Measurements from ENCODE around the gene STAMBP.
"Not testable (repeated sequence)": the region's sequence is repeated elsewhere in the genome, so short reads cannot be mapped to it uniquely, and the experiment has no call there.

Gene STAMBP

DNA sequence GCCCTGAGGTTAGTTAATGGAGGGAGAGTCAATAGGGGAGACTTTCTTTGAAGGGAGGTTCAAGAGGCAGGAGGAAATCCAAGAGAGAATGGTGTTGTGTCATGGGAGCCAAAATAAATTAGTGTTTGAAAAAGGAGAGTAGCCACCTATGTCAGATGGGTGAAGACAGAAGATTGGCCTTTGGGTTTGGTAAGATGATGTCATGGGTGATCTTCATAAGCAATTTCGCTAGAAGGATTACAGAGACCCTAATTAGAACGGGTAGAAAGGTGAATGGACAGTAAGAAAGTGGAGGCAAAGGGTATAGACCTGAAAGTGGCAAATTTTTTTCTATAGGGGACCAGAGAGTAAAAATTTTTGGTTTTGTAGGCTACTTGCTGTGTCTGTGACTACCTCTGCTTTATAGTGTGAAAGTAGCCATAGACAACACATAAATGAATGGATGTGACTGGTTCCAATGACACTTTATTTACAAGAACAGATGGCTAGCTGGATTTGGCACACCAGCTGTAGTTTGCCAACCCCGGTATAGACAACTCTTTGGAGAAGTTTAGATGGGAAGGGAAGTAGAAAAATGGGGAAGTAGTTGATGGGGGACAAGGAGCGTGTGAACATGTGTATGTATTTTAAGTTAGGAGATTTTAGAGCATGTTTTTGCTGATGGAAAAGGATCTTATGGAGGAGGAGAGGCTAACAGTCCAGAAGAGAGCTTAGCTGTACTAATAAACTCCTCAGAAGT, 9.3 kb downstream of the STAMBP start:
- FAIRE-seq = no peak

DNA sequence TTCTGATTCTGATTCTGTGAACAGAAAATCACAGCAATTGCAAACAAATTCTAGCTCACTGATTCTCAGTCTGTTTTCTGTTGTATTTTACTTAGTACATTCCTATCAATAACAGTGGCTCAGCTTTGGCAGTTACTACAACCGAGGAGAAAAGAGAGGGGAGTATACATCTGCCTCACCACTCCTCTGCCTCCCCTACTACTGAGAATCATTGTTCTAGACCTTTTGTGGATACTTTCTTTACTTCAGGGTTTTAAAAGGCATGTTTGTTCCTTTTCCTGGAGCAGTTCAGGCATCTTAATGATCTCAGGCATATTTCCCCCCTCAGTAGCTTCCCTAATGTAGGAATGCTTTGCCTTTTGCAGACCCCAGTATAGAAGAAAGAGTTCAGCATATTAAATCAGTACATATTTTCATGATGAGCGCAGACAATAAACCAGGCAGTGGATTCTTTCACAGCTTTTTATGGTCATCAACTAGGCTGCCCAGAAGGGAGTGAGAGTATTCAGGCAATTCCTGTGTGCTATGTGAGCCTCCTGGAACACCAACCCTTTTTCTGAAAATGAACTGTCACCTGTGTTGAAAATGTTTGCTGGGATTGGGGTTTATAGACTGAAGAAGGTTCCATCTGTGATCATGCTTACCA, 10.3 kb downstream of the STAMBP start:
- no peak for FAIRE-seq

- no peak for FAIRE-seq
Observed at GRCh38 chr2:73839653-73840411, 11.1 kb downstream of the STAMBP start.

GRCh38 chr2:73841912-73842738, 13.4 kb downstream of the STAMBP start:
- FAIRE-seq = no peak

- FAIRE-seq = no peak
Observed at GRCh38 chr2:73842739-73843019, 13.9 kb downstream of the STAMBP start.

DNA sequence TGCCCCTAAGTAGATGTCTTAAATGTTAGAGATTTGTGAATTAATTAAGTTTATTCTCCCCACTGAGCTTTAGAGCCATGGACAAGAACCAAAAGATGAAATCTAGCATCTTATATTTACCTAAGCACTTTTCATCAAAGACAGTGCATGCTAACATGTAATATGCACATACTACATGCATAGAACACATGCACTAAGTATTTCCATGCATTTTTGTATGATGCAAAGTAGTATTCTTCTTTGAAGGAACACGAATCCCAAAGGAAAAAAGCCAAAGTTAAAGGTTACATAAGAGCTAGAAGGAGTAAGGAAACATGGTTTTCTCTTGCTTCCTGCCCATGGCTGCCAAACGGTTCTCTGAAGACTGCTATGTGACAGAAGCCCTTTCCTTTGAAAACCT, 15.3 kb downstream of the STAMBP start:
- FAIRE-seq = no peak

- no peak for FAIRE-seq
Observed at GRCh38 chr2:73850009-73850408, 21.2 kb downstream of the STAMBP start.

- FAIRE-seq = no peak
Observed at GRCh38 chr2:73851274-73851673, 22.5 kb downstream of the STAMBP start.

DNA sequence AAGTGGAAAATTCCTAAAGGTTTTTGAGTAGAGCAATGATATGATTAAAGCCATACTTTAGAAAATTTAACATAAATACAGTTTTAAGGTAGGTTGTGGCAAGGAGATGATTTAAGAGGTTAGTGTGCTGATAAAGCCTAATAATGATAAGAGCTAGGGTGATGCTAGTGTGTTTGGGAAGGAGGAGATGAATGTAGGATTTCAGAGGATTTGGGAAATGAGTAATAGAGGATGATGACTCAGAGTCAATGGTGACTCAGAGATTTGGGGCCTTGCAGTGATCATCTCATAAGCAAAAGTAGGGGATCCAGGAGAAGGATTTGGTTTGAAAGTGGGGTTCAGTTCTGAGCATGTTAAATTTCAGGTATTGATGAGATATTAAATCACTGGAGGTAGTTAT, 23.3 kb downstream of the STAMBP start:
- FAIRE-seq = no peak

DNA sequence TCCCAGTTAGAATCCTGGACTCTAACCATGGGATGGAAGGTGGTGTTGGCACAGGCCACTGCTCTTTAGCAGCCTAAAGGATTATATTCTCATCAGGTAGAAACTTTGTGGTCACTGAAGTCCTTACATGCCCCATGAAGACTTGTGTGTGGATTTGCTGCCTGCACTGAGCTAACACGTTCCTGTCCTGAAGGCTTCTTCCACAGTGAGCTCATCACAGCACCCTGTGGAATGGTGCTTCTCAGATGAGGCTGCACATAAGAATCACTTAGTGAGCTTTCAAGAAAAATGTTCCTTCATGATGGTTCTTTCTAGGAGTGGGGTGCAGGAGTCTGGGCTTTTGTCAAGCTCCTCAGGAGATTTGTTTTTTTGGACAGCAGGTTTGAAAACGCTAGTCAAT, 26.8 kb downstream of the STAMBP start:
- no peak for FAIRE-seq

DNA sequence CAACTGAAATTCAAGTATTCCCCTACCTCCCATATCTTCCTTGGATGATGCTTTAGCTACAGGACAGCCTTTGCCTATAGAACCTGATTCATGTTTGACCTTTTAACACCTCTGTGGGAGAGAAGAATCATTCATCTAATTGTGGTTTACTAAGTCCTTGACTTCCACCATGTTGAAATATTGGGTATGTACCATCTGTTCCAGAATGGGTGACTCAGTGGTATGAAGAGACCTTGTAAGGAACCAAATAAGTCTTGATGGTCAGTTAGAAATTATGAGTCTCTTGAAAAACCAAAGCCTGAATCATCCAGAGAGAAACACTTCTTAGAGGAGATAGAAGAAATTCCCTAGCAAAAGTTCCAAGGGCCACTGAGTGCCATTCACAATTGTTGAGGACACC, 27.5 kb downstream of the STAMBP start:
- no peak for FAIRE-seq

GRCh38 chr2:73859721-73860586, 31.2 kb downstream of the STAMBP start:
- FAIRE-seq = no peak

DNA sequence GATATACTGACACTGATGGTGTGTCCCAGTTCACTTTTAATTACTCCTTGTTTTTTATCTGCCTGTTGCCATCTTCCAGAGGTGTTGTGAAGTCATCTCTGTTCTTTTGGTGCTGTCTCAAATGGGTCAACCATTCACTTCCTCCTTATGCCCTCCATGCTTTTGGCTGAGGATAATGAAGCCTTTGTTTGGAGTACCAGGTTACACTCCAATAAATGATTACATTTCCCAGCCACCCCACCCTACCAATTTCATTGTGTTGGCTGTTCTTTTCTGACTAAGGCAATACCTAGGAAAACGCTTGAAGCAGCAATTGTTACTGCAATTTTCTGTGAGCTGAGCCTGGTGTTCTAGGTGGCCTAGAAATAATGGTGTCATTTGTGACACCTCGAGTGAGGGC, 34.2 kb downstream of the STAMBP start:
- FAIRE-seq = no peak

DNA sequence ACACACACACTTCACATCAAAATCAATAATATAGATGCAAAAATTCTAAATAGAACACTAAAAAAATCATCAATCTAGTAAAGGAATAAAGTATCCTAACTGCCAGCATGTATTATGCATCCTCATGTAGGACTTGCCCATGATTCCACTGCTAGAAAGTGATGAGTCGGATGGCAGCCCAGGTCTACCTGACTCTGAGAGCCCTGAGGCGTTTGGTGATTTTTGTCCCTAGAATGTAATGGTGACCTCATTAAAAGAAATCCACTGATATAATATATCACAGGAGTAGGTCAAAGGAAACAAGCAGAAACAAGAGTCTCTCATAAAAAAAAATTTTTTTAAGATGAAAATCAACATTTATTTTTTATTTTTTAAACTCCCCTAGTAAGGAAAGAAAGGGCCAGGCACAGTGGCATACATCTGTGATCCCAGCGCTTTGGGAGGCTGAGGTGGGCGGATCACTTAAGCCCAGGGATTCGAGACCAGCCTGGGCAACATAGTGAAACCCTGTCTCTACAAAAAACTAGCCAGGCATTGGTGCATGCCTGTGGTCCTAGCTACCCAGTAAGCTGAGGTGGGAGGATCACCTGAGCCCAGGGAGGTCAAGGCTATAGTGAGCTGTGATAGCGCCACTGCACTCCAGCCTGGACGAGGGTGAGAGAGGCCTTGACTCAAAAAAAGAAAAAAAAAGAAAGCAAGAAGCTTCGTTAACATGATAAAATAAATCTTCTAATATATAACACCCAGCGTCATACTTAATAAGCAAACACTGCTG, 39.6 kb downstream of the STAMBP start:
- no peak for FAIRE-seq

DNA sequence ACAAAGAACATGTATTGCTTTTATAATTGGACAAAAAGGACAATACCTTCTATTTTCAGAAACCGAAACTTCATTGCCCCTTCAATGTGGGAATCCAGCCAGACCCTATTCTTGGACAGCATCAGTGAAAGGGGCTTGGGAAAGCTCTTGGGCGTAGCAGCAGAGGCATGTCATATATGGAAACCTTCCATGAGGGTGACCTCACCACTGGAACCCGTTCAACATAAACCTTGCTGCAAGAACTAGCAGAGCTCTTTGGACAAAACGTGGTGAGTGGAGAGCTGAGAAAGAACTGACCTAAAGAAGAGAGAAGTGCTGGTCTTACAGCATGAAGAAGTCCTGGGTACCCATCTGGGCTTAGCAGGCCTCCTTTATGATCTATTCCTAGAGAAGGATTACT, 41.3 kb downstream of the STAMBP start:
- no peak for FAIRE-seq

DNA sequence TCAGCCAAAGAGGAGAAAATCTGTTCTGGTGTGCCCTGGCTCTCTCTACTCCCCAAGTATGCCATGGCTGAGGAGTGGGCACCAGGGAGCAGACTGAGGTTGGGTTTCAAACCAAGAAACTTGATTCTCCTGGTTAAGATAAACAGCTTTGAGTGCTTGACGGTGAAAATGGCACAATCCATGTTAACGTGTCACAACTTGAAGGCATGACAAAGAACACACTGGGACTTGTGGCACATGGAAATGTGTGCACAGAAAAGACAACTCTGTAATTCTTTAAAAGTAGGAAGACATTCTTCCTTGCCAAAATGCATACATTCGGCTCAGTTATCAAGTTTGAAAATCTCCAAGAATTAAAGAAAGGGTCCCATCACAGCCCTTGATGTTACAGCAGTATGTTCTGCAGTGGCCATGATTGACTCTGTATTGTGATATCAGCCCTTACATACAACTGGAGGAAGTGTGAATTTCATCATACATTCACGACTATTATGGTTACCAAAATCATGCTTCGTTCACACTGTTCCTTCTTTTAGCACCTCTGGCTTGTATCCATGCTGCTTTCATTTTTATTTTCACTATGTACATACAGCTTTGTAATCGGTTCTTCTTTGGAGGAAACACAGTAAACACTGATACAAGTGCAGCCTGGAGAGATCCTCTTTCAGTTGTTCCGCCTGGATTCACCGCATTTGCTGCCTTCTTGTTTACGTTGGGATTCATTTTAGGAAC, 48.5 kb downstream of the STAMBP start:
- FAIRE-seq = no peak

- FAIRE-seq = not testable (repeated sequence)
Observed at GRCh38 chr2:73877984-73878383, 49.2 kb downstream of the STAMBP start.

GRCh38 chr2:73885406-73885805, 56.6 kb downstream of the STAMBP start:
- no peak for FAIRE-seq

DNA sequence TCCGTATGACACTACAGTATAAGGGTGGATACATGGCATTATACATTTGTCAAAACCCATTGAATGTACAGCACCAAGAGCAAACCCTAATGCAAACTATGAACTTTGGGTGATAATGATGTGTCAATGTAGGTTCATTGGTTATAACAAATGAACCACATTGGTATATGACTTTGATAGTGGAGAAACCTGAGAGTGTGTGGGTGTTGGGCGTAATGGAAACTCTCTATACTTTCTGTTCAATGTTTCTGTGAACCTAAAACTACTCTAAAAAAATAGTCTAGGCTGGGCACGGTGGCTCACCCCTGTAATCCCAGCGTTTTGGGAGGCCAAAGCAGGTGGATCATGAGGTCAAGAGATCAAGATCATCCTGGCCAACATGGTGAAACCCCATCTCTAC, 57.6 kb downstream of the STAMBP start:
- no peak for FAIRE-seq

DNA sequence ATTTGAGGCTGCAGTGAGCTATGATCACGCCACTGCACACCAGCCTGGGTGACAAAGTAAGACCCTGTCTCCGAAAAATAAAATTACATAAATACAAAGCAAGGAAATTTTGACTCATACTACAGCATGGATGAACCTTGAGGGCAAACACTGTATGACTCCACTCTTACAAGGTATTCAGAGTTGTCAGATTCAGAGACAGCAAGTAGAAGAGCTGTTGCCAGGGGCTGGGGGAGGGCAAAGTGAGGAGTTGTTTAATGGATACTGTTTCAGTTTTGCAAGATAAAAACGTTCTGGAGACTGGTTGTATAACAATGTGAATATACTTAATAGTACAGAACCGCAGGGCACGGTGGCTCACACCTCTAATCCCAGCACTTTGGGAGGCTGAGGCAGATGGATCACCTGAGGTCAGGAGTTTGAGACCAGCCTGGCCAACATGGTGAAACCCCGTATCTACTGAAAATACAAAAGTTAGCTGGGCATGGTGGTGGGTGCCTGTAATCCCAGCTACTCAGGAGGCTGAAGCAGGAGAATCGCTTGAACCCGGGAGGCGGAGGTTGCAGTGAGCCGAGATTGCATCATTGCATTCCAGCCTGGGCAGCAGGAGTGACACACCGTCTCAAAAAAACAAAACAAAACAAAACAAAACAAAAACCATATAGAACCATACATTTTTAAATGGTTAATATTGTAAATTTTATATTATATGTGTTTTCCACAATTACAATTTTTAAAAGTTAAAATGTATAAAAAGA, 59.0 kb downstream of the STAMBP start:
- not testable (repeated sequence) for FAIRE-seq

Measured in islet of Langerhans (tissue), 1 donor.